DMS 273 (cell line): ENCODE data around the gene ATG4B.
"Not testable (repeated sequence)": the region's sequence is repeated elsewhere in the genome, so short reads cannot be mapped to it uniquely, and the experiment has no call there.

ENCODE experiments used
- DNase-seq: peaks from one replicate; lab custom pipeline; 2025; ENCODE audit not compliant: unreplicated experiment; lab: John Stamatoyannopoulos, UW

The ATG4B gene

GRCh38 chr2:241660593-241661213, 23.2 kb downstream of the ATG4B start:
- no peak for DNase-seq

GRCh38 chr2:241662731-241663130, 25.2 kb downstream of the ATG4B start:
- not testable (repeated sequence) for DNase-seq

GRCh38 chr2:241665731-241666440, 28.4 kb downstream of the ATG4B start:
- no peak for DNase-seq

GRCh38 chr2:241666627-241667400, 29.3 kb downstream of the ATG4B start:
- DNase-seq, result no peak

GRCh38 chr2:241668354-241668753, 30.9 kb downstream of the ATG4B start:
- DNase-seq, result no peak

- no peak for DNase-seq
Measured at GRCh38 chr2:241668839-241669238, 31.3 kb downstream of the ATG4B start.

GRCh38 chr2:241670333-241671110, 33.0 kb downstream of the ATG4B start:
- no peak for DNase-seq

- DNase-seq, result no peak
Measured at GRCh38 chr2:241671457-241672240, 34.2 kb downstream of the ATG4B start.

- no peak for DNase-seq
Measured at GRCh38 chr2:241672243-241673188, 35.0 kb downstream of the ATG4B start.

- DNase-seq, result no peak
Measured at GRCh38 chr2:241673189-241673663, 35.7 kb downstream of the ATG4B start.

- DNase-seq, result peak; percentile 63
Measured at GRCh38 chr2:241673797-241674725, 36.6 kb downstream of the ATG4B start.

GRCh38 chr2:241675885-241676284, 38.4 kb downstream of the ATG4B start:
- DNase-seq, result peak; percentile 40

- DNase-seq, result no peak
Measured at GRCh38 chr2:241676665-241677064, 39.2 kb downstream of the ATG4B start.

GRCh38 chr2:241677392-241677791, 39.9 kb downstream of the ATG4B start:
- DNase-seq, result no peak

GRCh38 chr2:241678307-241678706, 40.8 kb downstream of the ATG4B start:
- no peak for DNase-seq

- DNase-seq, result no peak
Measured at GRCh38 chr2:241678784-241679540, 41.5 kb downstream of the ATG4B start.

GRCh38 chr2:241680044-241680443, 42.6 kb downstream of the ATG4B start:
- DNase-seq, result no peak
